Stimulated activated CD8-positive, alpha-beta memory T cell treated with anti-CD3 and anti-CD28 coated beads, Interleukin-7, amount 100 ng/mL, for 24 hours (primary cell): ENCODE measurements around the gene YIF1A.

ENCODE experiments used
- DNase-seq: peaks from one replicate; pipeline ENCODE4 v3.0.0-alpha.2; 2020; ENCODE audit warnings: low read depth

YIF1A gene

GRCh38 chr11:66243782-66244535 lies 45.0 kb downstream of the YIF1A start:
- DNase-seq = no peak

GRCh38 chr11:66242095-66242765 lies 46.7 kb downstream of the YIF1A start:
- no peak for DNase-seq

- no peak for DNase-seq
Observed at GRCh38 chr11:66240781-66241136, 48.2 kb downstream of the YIF1A start.

DNA sequence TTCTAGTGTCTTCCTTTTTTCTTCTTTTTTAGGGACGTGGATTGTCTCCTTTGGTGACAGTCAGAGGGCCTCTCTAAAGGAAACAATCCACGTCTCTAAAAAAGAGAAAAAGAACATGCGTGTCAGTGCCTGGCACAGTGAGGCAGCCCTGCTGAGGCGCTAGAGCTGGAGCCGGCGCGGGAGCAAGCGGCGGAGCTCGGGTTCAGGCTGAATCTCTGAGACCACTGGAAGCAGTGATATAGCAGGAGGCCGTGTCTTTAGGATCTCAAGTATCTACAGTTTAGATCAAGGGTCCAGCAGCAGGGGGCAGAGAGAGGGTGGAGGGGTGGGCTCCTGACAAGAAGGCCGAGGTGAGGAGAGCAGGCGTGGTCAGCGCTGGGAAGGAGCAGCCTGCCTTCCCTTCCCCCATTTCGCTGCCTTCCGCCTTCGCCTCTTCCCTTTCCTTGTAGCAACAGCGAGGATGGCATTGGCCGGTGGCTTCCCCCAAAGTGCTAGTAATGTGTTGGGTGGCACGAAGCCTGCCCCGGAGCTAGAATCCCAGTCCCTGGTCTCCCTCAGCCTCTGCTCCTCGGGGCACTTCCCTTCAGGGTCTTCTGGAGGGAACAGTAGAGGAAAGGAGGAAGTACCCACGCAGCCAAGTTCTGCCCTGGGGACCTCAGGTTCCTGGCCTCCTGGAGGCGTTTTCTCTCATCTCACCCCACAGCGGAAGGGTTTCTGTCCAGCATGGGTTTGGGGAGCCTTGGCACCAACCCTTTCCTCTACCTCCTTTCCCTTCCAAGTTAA lies 48.8 kb downstream of the YIF1A start:
- DNase-seq = no peak

GRCh38 chr11:66239511-66239910 lies 49.4 kb downstream of the YIF1A start:
- DNase-seq = no peak

GRCh38 chr11:66238786-66239413 lies 50.0 kb downstream of the YIF1A start:
- DNase-seq = no peak

DNA sequence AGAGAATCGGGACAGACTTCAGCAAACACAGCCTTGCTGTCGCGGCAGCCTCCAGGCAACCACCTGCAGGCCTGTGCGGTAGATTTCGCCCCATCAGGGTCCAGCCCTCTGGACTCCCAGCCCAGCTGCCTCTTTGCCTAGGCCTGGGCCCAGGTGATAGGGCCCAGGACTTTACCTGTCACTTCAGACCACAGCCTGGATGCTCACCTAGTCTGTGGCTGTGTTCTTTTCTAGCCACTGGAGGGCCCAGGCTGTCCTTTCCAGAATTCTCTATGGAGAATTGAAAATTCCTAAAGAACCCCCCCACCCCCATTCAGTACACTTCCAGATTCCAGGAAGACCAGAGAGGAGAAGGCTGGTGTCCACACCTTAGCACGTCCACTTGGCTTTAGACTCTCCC lies 51.1 kb downstream of the YIF1A start:
- no peak for DNase-seq

DNA sequence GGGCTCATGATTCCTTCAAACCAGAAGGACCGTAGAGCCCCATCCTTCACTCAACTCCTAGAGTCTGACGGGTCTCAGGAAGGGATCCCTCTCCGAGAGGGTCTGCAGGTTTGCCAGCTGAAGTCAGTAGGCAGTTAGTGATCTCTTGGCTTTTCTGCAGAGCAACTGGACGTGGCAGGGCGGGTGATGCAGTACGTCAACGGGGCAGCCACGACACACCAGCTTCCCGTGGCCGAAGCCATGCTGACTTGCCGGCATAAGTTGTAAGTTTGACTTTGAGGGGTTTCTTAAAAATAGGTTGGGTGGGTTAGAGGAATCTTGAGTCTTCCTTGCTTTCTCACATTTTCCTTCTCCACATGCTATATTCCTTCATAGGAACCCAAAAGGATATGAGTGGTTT lies 53.8 kb downstream of the YIF1A start:
- no peak for DNase-seq
